GM19372 (cell line): ENCODE data around the gene DDX1.
A peak's percentile ranks its signal among the peaks of the same experiment; 100 is the strongest.
"Not testable (repeated sequence)": the region's sequence is repeated elsewhere in the genome, so short reads cannot be mapped to it uniquely, and the experiment has no call there.

Experiments used
- ATAC-seq: cut with Tn5 transposase; IDR thresholded peaks from one replicate; pipeline ENCODE4 v1.9.1; 2021; ENCODE audit warnings: mild to moderate bottlenecking, low read depth, moderate library complexity; ENCODE audit not compliant: unreplicated experiment

DDX1 gene

DNA sequence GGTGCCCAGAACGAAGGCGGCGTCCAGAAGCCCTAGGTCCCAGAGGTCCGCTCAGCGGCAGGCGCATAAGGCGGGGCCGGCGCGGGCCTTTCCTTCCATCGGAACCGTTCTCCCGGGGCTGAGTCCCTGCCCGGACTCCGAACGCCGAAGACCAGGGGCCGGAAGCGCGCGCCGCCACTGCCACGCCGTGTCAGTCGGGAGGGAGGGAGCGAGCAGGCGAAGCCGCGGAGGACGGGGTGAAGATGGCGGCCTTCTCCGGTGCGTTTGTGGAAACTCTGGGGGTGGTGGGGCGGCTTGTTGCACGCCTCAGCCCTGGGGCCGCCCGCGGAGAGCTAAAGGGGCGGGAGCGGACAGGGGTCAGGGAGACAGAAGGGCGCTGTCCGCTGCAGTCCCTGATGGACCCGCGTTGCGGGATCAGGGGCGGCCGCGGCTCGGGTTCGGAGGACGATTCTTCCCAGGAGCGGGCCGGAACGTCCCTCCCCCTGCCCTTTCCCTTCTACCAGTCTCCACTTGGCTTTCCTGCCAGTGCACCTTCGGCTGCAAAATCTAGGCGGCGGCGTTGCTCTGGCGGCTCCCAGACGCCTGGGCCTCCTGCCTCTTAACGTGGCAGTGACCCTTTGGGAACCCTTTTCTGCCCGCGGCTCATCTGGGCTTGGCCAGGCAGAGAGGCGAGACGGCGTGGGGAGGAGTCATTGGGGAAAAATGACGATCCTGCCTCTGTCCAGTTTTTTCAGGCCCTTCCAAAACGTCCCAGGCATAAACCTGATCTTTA is at the start of gene DDX1:
DDX1 (plus strand) TSS at position 177 of the 772 bp plus-strand sequence; CDS start at position 243, 66 bp downstream.
- peak; percentile 93 for ATAC-seq

- not testable (repeated sequence) for ATAC-seq
Observed at GRCh38 chr2:15542269-15542668, 49.4 kb upstream of the DDX1 start.

DNA sequence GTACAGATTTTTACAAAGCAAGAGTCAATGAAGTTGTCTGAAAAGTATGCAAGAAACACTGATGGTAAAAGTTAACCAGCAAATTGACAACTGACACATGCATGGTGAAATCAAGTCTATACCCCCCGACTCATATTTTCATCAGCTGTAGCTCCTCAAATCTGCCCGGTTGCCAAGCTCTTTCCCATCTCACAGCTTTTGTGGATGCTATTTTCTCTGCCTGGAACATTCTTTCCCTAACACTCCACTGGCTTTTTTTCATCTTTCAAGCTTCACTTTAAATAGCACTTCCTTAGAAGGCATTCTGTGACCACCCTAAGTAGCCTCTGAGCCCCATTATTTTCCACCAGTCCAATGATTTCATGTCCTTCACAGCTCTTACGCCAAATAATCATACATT is 48.6 kb upstream of the DDX1 start:
- no peak for ATAC-seq

DNA sequence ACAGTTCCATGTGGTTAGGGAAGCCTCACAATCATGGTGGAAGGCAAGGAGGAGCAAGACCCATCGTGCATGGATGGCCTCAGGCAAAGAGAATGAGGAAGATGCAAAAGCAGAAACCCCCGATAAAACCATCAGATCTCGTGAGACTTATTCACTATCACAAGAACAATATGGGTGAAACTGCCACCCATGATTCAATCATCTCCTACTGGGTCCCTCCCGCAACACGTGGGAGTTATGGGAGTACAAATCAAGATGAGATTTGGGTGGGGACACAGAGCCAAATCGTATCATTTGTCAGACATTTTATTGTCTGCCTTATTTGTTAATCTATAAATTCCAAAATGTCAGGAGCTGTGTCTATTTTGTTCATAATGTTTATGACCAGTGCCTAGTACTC is 48.1 kb upstream of the DDX1 start:
- ATAC-seq = no peak

DNA sequence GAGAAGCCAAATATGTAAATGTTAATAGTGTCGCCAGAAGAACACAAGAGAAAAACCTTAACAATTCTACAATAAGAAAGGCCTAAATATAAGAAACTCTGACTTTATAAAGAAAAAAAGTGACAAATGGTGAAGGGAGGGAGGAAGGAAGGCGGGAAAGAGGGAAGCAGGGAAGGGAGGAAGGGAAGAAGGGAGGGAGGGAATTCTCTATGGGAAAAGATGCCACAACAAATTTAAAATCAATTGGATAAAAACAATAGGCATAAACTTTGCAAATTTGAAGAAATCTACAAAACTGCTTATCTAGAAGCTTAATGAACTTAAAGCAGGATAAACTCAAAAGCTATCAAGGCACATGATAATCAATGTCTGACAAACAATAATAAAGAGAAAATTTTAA is 47.4 kb upstream of the DDX1 start:
- ATAC-seq = no peak

DNA sequence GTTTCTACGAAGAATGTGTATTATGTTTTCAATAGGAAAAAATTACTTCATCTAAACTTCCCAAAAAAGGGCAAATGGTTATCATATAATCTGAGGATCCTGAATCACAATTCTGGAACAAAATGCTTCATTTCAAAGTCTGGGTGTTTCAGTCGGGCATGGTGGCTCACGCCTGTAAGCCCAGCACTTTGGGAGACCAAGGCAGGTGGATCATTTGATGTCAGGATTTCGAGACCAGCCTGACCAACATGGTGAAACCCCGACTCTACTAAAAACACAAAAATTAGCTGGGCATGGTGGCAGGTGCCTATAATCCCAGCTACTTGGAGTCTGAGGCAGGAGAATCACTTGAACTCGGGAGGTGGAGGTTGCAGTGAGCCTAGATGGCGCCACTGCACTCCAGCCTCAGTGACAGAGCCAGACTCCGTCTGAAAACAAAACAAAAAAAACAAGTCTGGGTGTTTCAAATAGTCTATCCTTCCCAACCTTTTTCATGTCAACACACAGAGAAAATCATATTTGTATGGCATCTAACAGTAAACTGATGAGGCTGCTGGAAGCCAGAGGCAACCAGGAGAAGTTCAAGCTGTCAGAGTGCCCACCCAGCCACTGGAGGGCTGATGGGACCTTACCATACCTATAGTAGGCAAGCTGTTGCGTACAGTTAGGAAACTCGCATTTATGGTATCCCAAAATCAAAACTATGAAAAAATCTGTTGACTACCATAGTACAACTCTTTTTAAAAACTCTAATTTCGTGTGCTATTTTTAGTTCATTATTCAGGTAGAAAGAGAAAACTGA is 45.2 kb upstream of the DDX1 start:
- no peak for ATAC-seq

DNA sequence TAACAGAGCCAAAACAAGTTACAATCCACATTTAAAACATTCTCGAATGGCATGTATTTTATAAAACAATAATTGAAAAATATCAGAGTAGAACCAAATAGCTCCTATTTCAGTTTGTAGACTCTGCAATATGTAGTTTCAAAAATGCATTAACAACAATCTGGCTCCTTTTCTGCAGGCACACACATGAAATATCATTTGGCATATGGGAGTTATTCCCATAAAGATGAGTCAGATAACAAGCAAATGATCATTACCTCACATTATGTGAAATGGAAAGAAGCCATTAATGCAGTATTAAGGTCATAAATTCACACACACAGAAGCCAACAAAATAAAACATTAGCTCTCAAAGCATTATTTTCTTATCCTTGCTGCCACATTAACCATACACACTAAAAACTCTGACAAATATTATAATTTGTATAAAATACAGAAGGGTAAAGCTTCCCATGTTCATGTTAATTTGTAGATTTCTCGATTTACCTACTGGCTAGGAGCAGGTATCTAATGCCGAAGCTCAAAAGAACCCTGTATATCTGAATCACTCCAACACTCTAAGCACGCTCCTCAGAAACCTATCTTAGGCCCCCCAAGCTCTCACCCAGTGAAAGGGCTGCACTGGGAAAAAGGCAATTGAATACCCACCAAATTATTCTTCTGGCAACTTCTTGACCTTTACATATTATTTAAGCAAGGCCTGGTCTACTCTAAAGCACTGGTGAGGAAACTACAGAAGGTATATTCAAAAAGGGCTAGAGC is 44.4 kb upstream of the DDX1 start:
- ATAC-seq = no peak

DNA sequence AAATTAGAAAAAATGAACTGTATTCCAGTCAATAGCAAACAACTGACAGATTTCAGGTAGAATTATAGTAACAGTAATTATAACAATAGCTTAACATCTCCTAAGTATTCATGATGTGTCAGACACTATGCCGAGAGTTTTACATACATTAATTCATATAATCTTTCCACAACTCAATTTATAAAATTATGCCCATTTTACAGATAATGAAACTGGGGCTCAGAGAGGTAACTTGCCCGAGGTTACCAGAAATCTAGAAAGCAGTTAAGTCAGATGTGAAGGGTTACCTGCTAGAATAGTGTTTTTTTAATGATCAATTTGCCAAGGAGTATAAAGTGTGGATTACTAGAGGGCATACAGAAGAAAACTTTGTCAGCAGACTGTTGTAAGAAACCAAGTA is 42.7 kb upstream of the DDX1 start:
- ATAC-seq = no peak

DNA sequence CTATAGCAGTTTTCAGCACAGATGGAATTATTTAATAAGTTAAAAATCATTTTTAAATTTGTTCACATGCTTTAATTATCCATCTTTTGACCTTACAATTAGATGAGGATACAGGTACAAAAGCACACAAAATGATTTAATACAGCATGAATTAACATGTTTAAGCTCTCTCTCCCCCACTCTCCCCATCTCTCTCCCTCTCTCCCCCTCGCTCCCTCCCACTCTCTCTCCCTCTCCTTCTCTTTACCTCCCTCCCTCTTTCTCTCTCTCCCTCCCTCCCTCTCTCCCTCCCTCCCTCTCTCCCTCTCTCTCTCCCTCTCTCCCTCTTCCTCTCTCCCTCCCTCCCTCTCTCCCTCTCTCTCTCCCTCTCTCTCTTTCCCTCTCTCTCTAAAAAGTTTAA is 38.1 kb upstream of the DDX1 start:
- ATAC-seq = no peak

- ATAC-seq = no peak
Observed at GRCh38 chr2:15553951-15554350, 37.7 kb upstream of the DDX1 start.

DNA sequence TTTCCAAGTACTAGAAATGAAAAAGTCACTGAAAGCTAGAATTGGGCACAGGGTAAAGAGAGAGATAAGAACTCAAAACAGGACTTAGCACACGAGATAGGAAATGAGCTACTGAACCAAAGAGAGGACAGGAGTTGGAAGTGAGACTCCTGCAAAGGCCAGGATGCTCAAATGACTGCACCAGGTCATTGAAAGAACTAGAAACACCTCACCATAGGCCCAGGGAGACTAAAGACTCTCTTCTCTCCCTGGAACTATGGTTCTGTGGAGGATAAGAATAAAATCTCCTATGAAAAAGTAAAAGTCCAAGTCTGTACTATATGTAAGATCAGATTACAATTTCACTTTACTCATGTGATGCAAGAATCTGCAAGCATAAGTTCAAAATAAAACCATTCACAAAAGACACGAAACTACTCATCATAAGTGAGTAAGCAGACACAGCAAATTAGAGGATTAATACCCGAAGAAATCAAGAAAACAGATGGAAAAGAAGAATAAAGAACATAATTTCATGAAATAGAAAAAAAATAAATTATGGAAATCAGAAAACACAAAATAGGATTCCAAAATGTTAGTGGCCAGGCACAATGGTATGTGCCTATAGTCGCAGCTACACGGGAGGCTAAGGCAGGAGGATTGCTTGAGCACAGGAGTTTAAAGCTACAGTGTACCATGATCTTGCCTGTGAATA is 37.0 kb upstream of the DDX1 start:
- ATAC-seq = no peak

DNA sequence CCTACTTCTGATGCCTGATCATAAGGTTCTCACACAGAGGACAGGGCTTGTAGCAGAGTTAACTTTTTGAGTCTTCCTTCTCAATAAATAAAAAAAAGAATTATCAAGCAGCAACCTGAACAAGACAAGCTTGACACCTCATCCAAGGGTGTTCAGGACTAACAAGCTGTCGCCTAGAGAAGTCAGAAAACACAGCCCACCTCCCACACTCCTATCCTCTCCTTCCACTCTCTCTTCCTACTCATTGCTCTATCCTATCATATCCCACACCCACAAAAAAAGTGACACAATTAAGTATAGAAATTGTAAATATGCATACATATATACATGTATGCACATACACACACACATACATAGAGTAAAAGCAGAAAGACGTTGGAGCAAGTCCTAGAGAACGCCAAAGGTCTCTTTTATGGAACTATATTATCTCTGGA is 35.9 kb upstream of the DDX1 start:
- ATAC-seq = no peak

DNA sequence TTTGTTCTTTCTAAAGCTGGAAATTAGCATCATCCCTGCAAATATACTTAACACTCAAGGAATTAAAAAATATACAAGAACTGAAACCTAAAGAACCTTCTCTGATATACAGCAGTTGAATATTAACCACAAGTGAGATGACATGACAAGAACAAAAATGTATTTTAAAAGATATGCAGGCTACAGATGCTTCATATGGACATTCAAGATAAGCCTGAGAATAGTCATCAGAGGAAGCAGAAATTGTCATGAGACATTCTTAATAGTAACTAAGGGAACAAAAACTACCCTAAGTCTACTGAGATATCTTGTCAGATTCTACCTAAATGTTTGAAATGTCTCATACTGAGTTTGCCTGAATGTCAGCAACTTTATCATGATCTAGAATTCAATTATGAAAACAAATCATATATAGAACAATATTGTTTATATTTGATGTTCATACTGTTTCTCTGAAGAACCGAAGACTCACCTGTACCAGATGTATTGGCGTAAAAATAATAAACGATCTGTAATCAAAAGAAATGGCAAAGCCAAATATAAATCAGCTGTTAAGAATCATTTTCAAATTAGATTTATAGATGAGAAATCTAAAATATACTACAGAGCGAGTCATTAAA is 35.2 kb upstream of the DDX1 start:
- no peak for ATAC-seq

DNA sequence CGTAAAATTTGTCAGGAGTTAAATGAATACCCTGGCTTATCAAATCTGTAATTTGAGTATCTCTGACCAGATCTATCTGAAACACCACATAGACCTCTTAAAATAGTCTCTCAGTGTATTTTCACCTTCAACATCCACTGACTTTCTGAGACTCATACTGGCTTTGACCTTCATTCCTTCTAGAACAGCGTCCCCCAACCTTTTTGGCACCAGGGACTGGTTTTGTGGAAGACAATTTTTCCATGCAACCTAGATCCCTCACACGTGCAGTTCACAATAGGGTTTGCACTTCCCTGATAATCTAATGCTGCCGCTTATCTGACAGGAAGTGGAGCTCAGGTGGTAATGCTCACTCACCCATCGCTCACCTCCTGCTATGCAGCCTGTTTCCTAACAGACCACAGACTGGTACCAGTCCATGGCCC is 33.8 kb upstream of the DDX1 start:
- no peak for ATAC-seq

- no peak for ATAC-seq
Observed at GRCh38 chr2:15559379-15560139, 32.1 kb upstream of the DDX1 start.

DNA sequence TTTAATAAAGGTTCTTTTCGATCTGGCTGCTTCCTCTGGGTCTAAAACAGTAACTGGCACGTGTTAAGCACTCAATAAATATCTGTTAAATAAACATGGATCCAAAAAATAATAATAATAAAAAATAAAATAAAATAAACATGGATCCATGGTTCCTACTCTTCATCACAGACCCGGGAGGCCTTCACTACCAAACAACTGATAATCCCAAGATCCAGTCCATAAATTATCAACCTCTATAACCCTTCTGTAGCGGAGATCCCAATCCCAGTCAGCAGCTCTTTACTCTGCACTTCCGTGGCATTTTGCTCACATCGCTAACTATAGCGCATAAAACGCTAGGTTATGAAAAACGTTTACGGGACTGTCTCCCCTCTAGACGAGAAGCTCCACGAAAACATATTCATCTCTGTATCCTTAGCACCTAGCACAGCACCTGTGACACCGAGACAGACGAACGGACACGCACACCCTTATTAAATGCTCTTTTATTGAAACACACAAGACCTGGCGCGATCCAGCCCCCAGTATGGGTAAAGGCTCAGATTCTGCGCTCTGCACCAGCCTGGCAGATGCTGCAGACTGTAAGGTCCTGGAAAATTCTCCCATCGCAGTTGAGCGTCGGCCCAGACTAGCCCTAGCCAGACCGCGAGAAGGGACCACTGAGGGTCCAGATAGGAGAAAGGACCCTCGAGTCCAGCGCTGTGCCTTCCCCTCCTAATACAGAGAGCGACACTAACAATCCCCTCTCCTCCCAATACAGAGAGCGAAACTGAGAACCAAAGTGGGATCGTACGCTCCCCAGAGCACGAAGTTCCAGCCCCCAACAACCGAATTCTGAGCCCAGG is 31.3 kb upstream of the DDX1 start:
- peak; percentile 31 for ATAC-seq

DNA sequence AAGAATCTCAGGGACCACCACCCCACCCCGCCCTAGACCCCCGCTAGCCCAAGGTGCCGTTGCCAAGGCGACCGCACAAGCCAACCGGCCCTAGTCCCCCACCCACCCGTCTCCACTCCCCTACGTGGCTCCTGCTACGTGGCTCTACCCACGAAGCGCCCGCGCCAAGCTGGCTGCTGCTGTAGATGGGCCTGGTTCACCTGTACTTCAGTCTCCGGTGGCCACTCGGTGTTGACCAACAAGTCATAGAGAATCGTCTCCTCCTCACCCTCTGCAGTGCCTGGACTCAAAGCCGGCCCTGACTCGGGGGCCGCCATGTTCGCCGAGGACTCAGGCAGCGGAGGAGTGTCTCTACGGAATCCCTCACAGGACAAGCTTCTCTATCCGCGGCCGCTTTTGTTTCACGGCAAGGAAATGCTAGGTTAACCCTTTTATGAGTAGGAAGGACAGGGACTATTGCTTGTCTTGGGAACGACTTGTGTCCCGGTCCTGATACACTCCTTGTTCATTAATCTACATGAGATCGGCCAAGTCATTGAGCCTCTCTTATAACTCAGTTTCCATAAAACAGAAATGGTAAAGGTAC is 30.6 kb upstream of the DDX1 start, which contains the start of gene NBAS:
NBAS (minus strand) TSS at position 347 of the 586 bp plus-strand sequence; CDS start at position 317, 30 bp downstream.
- peak; percentile 85 for ATAC-seq
